IPS DF 19.7 (cell line): ENCODE measurements around the gene TNNC2.
A peak's percentile ranks its signal among the peaks of the same experiment; 100 is the strongest.
"Not testable (repeated sequence)": the region's sequence is repeated elsewhere in the genome, so short reads cannot be mapped to it uniquely, and the experiment has no call there.

Source experiments
- DNase-seq: peaks from one replicate; pipeline ENCODE4 v3.0.0-alpha.2; 2013; ENCODE audit warnings: low read depth, low spot score

TNNC2 gene

DNA sequence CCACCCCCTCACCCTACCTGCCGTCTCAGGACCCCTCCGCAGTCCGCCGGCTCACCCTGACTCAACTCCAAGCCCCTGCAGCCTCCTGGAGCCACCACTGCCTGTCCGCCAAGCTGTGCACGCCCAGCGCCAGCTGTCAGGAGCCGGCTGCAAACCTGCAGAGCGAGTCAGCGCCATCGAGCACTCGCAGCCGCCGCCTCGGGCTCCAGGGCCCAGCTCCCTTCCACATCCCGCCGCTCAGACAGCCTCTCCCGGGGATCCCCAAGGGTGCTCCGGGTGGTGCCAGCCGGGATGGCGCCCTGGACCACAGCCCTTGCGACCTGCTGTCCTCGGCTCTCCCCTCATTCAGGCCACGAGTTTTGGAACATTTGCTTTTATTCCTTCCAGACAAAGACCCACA, 4.3 kb downstream of the TNNC2 start:
- no peak for DNase-seq

DNA sequence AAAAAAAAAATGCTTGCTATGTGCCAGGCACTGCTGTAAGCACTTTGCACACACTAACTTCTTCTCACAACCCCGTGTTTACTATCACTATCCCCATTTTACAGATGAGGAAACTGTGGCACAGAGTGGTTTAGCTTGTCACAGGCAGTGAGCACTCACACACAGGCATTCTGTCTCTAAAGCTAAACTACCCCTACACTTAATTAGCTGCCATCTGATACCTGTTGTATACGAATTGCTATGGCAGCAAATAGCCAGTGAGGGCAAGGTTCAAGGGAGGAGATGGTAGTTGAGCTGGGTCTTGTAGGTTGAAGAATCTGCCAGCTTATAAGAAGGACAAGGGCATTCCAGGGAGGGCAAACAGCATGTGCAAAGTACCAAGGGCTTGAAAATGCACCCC, 5.2 kb downstream of the TNNC2 start:
- no peak for DNase-seq

DNA sequence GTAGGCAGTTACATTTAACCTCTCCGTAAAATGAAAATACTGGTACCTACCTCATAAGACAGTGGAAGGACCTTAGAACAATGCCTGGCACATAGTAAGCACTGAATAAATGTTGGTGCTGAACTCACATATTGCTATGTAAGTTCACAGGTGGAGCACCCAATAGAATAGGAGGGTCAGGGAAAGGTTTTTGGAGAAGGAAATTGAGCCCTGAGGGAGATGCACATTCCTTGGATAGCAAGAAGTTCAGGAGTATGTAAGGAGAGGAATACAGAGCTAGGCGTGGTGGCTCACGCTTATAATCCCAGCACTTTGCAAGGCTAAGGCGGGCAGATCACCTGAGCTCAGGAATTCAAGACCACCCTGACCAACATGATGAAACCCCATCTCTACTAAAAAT, 7.6 kb downstream of the TNNC2 start:
- no peak for DNase-seq

DNA sequence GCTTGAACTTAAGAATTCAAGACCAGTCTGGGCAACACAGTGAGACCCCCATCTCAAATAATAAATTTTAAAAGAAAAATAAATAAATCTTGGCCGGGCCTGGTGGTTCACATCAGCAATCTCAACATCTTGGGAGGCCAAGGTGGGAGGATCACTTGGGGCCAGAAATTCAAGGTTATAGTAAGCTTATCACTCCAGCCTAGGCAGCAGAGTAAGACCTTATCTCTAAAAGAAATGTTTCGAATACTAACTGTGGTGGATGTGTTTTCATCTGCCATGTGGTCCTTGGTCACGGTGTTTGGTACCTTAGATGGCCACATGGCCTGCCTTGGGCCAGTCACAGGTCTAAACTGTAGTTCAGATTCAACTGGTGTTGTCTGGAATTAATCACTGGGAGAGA, 8.9 kb downstream of the TNNC2 start:
- DNase-seq = no peak

DNA sequence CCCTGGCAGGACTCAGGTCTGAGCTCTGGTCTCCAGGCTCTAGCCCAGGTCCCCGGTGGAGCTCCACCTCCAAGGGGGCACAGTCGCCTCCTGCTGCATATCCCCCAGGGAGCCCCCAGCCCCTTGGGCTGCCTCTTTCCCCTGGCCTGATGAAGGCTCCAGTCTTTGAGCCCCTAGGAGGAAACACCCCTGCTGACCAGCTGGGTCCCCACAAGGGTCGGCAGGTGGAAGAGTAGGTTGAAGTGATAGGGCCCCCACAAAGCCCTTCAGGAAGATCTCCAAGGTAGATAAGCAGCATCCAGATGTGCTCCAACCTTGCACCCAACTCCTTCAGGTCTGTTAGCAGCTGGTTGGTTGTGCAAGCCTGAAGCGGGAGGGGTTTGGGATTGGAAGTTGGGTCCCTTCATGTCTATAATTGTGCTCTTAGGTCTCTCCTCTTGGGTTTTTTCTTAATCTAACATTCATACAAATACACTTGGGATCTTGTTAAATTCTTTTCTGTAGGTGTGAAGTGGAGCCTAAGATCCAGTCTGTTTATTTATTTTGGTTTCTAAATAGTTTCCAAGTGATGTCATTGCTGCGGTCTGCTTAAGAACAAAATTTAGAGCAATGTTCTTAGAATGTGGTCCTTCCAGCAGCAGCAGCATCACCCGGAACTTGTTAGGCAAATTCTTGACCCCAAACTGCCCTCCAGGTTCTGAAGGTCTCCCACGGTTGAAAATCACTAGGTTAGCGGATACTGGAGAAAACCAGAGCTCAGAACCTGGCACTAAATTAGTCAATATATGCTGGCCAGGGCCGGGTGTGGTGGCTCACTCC, 9.5 kb downstream of the TNNC2 start:
- DNase-seq = no peak

DNA sequence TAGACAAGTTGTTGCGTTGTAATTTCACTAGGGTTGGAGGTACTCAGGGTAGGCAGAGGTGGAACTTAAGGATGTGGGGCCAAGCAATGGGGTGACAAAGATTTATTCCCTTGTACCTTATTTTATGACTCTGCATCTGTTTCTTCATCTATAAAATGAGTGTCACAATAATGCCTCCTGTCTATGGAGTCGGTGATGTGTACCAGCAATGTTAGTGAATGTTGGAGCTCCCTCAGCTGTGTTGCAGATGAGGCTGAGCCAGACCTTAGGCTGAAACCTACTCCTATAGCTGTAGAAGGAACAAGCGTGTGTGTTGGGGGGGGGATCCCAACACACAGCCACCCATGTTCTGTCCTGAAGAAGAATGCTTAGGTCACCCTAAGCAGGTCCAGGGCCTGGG, 10.2 kb downstream of the TNNC2 start:
- no peak for DNase-seq

DNA sequence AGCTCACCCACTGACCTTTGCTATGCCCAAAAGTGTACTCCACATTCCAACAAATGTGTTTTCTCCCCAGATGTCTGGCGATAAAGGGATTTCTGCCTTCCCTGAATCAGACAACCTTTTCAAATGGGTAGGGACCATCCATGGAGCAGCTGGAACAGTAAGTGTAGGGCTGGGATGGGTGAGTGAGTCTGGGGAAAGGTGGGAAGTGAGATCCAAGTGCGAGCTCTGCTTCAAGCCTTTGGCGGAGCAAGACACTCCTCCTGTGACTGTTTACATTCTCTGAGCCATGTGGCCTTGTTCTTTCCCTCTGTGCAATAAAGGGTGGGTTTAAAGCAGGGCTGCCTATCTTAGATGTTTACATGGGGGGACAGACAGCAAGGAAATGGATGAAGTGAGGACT, 12.8 kb downstream of the TNNC2 start:
- no peak for DNase-seq

DNA sequence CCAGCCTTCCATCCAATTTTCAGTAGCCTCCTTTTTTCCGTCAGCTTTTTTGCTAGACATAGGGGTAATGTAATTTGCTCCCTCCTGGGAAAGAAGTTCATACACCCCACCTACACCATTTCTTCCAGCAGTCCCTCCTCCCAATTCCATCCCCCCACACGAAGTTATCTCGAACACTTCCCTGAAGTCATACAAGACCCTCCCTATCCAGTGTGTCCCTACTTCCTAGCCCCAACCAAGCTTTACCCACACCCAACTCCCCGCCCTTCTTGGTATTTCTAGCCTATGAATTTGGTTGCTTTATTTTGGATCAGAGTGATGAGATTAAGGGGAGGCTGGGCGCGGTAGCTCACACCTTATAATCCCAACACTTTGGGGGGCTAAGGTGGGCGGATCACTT, 13.6 kb downstream of the TNNC2 start:
- no peak for DNase-seq

DNA sequence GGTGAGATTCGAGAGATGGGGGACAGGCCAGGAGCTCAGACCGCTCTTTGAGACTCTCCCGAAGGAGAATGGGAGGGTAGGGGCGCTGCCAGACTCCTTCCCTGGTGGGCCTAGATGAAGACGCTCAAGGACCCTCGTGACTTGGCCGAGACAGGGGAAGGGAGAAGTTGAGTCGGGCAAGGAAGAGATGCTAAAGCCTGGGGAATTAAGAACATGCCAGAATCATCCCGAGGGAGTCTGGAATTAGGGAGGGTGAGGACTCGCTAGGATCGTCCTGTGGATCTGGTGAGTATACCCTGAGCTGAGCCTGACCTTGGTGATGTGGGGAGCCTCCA, 14.1 kb downstream of the TNNC2 start:
- DNase-seq = no peak

DNA sequence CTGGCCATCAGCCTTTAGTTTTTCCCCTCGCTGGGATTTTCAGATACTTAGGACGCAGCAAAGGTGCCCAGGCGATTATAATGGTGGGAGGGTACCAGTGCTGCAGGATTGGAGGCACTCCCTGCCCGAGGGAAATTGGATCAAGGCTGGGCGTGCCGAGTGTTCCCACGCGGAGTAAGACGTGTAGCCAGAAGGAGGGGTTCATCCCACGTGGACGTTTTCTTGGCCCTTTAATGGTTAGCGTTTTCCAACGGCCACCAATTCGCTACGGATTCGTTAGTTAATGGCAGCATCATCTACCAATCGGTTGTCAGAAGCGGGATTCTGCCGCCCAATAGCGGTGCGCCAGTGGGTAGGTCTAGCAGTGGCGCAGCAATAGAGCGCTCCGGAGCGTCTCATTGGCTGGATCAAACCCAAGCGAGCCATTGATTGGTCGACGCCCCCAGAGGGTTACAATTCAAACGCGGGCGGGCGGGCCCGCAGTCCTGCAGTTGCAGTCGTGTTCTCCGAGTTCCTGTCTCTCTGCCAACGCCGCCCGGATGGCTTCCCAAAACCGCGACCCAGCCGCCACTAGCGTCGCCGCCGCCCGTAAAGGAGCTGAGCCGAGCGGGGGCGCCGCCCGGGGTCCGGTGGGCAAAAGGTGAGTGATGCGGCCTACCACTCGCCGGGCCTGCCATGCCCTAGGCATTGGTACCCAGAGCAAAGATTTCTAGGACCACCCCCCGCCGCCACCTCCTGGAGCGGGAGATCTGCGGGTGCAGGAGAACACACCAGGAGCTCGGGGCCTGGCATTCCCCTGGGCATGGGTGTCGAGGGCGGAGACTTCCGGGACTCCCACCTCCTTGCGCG, 14.7 kb downstream of the TNNC2 start, which contains the start of gene UBE2C:
Gene UBE2C (plus strand): TSS at position 488 of the 849 bp plus-strand sequence. CDS start 52 bp downstream, at position 540.
- peak; percentile 100 for DNase-seq

DNA sequence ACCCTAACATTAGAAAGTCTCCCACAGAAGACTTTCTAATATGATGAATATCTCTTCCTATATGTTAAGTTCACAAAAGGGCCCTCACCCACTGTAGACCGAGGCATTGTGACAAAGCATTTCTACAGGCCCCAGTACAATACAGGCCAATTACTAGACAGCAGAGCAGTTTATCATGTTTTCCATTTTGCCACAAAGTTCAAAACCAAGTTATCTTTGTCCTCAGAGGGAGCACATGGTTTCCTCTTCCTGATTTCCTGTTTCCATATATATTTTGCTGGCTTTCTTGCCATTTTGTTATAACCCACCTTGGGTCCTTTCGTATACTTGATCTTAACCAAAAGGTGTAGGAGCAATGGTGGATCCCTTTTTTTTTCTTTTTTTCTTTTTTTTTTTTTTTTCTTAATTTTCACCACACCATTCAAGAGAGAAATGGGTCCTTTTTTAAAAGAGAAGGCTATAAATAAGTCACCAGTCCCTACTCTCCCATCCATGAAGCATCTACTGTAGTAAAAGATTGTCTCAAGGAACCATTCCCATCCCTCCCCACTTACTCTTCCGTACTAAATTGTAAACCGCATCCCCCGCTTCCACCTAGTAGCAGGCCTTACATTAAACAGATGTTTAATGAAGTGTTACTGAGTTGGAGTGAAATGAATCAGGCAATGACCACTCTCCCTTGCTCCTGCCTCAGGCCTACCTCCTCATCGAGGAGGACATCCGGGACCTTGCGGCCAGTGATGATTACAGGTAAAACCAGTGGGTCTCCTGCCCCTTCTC, 16.7 kb downstream of the TNNC2 start:
- no peak for DNase-seq

DNA sequence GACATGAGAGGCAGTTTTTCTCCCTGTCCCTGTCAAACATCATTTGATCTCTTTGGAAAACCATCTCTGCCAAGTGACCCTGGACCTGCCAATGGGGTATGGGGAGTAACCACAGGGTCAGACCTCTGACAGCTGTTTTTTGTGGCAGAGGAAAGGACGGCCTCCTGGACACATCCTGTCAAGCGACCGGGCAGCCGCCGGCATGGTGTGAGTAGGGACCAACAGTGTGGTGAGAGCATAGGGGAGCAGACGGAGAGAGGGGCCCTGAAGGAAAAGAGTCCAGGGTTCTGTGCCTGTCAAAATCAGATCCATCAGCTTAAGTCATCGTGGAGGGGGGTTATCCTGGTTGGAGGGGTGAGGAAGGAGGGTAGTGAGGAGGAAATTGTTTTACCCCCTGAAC, 25.3 kb downstream of the TNNC2 start:
- DNase-seq = no peak

DNA sequence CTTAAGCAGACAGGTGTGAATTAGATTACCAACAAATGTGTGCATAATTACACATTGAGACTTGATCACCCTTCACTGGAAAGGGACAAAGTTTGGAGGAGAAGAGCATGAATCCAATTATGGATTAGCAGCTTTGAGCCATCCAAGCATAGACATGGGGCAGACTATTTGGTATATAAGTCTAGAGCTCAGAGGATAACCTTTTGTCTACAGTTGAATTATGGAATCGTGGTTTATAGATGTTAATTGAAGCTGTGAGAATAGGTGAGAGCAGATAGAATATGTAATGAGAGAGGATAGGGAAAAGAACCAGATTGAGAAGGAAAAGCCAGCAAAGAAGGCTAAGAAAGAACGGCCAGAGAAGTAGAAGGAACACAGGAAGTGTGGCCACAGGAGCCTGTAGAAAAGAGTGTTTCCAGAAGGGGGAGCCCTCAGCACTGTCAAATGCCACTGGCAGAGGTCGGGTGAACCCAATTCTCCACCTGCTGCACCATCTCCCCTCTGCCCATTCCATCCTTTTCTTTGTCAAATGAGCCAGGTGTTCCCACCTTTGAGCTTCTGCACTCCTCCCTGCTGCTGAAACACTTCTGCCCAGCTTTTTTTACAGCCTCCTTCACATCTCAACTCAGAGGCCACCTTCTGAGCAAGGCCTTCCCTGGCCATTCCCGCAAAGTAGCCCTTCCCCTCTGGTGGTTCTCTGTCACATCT, 28.0 kb downstream of the TNNC2 start:
- DNase-seq = peak; percentile 23

DNA sequence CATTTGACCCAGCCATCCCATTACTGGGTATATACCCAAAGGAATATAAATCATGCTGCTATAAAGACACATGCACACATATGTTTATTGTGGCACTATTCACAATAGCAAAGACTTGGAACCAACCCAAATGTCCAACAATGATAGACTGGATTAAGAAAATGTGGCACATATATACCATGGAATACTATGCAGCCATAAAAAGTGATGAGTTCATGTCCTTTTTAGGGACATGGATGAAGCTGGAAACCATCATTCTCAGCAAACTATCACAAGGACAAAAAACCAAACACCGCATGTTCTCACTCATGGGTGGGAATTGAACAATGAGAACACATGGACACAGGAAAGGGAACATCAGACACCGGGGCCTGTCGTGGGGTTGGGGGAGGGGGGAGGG, 29.2 kb downstream of the TNNC2 start:
- not testable (repeated sequence) for DNase-seq

DNA sequence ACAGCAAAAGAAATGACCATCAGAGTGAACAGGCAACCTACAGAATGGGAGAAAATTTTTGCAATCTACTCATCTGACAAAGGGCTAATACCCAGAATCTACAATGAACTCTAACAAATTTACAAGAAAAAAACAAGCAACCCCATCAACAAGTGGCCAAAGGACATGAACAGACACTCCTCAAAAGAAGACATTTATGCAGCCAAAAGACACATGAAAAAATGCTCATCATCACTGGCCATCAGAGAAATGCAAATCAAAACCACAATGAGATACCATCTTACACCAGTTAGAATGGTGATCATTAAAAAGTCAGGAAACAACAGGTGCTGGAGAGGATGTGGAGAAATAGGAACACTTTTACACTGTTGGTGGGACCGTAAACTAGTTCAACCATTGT, 29.6 kb downstream of the TNNC2 start:
- not testable (repeated sequence) for DNase-seq

DNA sequence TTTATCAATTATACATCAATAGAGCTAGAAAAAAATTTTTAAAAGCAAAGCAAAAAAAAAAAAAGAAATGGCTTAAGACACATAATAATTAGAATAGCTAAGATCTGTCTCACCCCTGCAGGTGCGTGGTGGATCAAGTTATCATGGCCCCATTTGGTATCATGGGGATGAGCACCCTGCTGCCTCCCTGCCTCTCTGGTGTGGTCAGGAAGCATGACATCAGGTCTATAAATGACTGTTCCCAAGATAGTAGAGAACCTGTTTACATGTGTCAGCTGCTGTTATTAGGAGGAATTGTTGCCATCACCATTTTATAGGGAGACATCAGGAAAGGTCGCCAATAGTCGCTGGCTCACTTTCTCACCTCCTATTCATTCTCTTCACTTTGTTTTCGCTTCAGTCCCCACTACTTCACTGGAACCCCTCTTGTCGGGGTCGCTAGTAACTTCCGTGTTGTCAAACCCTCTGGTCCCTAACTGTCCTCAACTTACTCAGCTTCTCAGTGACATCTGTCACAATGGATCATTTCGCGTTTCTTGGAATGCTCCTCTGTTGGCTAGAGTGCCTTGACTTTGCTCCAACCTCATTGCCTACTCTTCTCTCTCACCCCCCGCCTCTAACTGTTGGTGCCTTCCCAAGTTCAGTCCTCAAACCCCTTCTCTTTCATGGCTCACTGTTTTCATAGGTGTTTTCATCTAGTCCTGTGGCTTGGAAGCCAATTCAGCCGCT, 30.6 kb downstream of the TNNC2 start:
- no peak for DNase-seq

DNA sequence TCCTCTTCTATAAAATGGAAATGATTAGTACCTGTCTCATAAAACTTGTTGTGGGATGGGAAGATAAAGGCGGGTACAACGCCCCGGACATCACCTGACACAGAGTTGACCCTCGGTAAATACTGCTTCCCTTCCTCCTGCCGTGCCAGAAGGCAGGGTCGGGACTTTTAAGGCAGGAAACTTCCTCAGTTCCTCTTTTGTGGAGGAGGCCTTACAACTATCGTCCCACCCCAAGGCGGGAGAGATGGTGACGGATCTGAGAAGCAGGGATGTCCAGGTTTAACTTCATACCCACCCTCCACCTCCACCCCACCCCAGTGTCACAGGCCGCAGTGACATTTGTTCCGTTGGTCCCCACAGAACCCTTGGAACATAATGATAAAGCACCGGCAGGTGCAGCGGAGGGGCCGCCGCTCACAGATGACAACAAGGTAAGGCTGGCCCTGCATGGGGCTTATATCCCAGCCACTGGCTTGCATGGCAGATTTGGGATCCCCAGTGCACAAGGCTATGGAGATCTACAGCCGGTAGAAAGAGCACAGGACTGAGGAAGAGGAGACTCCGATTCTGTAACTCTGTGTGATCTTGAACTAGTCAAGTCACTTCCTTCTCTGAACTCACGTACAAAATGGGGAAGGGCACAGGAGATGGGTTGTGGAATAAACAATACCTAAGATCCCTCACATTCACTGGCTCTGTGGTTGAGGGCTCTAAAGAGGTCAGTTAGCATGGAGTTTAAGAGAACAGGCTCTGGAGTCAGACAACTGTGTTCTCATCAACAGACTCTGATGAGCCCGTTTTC, 34.6 kb downstream of the TNNC2 start:
- no peak for DNase-seq

DNA sequence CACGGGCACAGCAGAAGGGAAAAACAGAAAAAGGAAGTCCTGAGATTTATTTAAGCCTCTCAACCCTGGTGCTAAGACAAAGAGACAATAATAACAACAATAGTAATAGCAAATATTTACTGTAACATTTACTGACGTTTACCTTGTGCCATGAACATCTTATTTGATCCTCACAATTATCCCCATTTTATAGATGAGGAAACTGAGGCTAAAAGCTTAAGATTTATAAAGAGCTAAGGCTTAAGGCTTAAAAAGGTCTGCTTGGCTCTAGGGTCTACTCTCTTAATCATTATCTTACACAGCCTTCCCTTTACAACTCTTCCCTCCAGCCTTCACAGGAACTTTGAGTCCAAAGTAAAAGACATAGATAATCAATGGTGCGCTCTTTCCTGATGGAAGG, 38.8 kb downstream of the TNNC2 start:
- DNase-seq = no peak

DNA sequence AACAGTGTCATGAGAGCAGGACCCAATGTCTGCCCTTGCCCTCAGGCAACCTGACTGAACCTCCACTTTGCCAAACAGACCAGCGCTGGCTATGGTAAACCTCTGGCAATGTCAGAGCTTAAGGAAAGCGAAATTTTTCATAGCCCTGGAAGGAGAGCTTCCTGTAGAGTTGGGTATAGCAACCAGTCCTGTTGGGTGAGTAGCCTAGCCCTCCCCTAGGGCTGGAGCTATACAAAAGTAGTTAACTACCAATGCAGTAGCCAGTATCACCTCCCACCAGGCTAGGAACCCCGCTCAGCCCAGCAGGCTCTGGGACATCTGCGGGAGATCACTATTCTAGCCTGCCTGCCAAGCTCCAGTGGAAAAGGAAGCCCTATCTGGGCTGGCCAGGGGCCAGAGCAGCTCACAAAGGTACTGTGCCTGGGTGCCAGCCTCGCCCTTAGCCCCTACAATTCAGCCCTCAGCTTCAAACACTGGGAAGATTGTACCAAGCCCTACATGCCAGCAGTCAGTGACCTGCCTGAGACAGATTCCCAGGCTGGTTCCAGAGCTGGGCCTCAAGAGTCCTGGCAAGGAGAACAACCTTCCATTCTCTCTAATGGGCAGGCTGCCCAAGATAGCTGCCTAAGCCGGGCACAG, 43.3 kb downstream of the TNNC2 start:
- DNase-seq = no peak

DNA sequence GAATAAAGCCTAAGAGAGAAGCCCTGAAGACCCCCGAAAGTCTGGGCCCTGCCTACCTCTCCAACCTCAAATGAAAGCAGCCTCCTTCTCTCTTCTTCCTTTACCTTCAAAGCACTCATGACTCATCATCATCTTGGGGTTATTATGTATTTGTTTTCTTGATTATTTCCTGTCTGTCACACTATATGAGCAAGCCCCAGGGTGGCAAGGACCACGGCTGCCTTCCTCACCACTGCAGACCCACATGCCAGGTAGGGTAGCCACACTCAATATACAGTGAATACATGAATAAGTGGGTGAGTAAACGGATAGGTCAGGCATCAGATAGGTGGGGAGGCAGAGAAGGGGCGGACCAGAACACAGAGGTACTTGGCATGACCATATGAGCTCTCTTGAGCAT, 44.2 kb downstream of the TNNC2 start:
- DNase-seq = no peak
